Measurements from ENCODE around the gene CATSPERD. TPM values are rescaled to one million over a fixed set of nuclear protein-coding genes. Genes with fewer than 3 reads are reported as not detected.

Gene CATSPERD
- total and polyA plus RNA-seq, 9 of the 15 experiments (the other 6 are each of a cell fraction or from before 2014, with no cell fraction given) = not detected

DNA sequence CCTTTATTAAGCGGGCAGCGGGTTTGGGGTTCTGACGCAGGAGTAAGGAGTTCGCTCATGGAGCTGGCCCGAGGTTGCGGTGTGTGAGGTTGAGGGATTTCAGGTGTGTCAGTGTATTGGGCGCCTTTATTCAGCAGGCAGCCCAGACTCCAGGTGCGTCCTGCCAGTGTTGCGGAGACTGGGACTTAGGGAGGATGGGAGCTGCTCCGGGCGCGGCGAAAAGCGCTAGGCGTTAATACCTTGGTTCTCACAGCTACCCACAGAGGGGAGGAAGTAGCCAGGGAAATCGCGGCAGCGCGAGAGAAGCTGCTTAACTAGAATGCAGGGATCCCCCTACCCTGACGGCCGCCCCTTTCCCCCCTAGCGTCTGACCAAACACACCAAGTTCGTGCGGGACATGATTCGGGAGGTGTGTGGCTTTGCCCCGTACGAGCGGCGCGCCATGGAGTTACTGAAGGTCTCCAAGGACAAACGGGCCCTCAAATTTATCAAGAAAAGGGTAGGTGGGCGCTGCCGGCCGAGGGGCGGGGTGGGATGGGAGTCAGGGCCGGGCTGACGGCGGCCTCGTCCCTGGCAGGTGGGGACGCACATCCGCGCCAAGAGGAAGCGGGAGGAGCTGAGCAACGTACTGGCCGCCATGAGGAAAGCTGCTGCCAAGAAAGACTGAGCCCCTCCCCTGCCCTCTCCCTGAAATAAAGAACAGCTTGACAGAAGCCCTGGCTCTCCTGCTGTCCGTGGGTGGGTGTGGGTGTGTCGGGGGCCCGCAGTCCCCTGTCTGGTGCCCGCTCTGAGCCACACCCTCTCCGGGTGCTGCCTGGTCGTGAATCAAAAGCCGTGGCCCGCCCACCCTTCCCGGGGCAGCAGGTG lies 29.2 kb upstream of the CATSPERD start (continued):
- TF ChIP-seq CHD7 (IDR thresholded peaks at IDR 0.05; ENCODE audit: low read depth, low read length) (no peak), LEF1 (IDR thresholded peaks at IDR 0.05) (no peak)

Measured in K562 (cell line).